Jurkat, Clone E6-1 (cell line): ENCODE data around the gene MRPL19.

Source experiments
- DNase-seq: peaks from one replicate; pipeline ENCODE4 v3.0.0-alpha.2; 2011; ENCODE audit warnings: low read depth, low spot score
- H3K4me3 ChIP-seq: 2 replicates; pipeline ENCODE4 v1.5.1; 2011; ENCODE audit warnings: mild to moderate bottlenecking, low read length, control low read depth, moderate library complexity

Gene MRPL19

DNA sequence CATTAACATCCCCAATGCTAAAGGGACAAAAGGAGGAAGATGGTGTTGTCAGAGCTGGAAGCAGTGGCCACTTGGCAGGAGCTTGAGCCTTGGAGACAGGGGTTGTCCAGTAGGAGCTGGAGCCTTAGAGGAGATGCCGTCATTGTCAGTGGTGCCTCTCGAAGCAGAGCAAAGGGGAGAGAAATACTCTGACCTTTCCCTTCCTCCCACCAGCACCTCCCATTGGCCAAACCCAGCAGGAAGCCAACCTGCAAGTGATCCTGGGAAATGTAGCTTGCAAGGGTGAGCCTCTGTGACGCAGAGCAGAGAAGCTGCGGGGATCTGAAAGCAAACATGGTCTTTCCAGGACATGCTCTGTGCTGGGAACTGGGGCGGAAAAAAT, 33.7 kb upstream of the MRPL19 start:
- H3K4me3 ChIP-seq = no peak overlapping the region
- DNase-seq = no peak

DNA sequence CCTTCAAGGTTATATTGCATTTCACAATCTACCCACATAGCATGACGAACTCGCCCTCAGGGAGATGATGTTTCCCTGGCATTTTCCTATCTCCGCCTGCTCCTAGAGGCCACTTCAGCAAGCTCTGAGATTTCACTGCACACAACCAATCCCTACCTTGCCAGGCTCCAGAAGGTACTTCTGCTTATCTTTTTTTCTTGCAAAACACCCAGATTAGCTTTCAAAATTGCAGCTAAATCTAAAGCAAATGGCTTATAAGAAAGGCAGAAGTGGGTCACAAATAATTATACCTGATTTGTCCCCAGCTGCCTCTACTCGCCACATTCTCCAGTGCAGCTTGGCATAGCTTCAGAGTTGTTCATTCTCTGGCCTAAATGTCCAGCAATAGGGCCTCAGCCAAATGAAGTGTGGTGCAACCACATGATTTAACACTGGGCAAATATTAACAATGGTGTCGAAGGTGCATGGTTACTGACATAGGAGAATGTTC, 32.4 kb upstream of the MRPL19 start:
- H3K4me3 ChIP-seq = no peak overlapping the region
- DNase-seq = no peak

DNA sequence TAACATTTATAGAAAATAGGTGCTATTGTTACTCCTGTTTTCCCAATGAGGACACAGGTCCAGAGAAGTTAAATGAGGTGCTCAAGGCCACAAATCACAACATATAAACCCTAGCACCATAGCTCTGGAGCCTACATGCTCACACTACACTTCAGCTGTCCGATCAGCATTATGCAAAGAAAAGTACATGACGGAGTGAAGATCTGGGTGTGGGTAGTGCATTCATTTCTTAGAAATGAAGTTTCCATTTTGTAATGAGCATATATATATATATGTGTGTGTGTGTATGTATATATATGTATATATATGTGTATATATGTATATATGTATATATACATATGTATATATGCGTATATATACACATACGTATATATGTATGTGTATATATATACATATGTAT, 30.2 kb upstream of the MRPL19 start:
- DNase-seq = no peak
- no peak overlapping the region for H3K4me3 ChIP-seq

DNA sequence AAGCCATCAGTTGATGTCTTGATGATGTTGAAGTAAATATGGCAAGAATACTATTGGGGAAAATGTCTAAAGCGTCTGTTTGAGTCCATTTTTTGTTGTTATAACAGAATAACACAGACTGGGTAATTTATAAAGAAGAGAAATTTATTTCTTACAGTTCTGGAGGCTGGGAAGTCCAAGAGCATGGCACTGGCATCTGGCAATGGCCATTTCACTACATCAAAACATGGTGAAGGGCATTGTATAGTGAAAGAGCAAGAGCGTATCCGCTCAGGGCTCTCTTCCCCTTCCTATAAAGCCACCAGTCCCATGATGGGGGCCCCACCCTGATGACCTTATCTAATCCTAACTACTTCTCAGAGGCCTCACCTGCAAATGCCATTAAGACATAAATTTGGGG, 29.6 kb upstream of the MRPL19 start:
- no peak overlapping the region for H3K4me3 ChIP-seq

DNA sequence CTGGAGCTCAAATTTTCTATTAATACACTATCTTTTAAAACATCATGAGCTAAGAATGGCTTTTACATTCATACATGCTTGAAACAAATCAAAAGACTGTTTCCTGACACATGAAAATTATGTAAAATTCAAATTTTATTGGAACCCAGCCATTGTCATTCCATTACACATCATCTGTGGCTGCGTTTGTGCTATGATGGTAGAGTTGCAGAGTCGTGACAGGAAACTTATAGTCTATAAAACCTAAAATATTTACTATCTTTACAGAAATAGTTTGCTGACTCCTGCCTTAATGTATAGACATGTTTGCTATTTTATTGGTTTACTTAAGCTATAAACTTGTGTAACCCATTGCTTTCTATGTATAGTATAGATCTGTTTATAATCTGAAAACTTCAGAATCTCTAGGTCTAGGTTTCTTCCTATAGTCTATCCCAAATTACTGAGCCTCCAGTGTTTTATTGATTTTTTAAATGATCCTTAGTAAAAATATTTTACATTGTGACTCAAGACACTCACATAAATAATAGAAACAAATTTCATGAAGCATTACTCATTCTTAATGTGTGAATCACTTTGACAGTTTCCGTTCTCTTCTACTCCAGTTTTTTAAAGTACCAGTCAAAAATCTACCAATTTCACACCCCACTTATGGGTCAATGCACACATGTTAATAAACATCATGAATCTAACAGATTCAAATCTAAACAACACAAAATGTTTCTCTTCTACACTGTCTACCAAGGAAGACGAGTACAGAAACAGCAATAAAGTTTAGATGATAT, 26.4 kb upstream of the MRPL19 start:
- H3K4me3 ChIP-seq = no peak overlapping the region
- DNase-seq = no peak

More for the DNA sequence above, 29.6 kb upstream of the MRPL19 start:
- no peak for DNase-seq

DNA sequence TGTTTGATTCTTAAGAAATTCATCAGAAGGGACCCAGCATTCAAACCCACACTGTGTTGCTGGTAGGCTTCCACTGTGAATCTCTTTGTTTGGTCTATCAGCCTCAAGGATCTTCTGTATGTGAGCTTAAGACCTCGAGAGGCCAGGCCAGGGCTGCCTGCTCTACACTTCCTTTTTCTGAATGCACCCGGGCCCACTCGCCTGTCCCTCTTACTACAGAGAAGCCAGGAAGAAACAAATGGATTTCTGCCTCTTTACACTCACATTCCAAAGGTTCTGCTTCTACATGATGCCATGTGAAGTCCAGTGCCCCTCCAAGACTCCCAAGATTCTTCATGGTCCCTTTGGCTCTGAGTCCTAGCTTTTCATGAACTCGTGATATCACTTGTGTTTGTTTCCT, 25.4 kb upstream of the MRPL19 start:
- no peak for DNase-seq
- no peak overlapping the region for H3K4me3 ChIP-seq

DNA sequence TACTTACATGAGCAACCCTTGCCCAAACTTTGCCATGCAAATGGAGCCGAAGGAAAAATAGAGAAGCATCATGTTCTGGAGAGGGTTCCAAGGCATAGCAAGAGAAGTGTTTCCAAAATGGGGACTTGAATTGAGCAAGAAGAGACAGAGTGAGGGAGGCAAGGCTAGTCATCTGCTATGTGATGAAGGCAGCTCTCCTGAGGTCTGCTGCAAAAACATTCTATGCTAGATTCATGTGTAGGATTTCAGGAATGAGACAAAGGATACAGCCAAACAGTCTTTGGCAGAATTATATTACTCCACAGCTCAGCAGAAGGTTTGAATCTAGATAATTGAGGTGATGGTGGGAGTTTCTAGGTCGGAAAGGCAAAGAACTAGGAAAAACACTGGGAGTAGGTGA, 24.1 kb upstream of the MRPL19 start:
- no peak for DNase-seq
- H3K4me3 ChIP-seq = no peak overlapping the region

DNA sequence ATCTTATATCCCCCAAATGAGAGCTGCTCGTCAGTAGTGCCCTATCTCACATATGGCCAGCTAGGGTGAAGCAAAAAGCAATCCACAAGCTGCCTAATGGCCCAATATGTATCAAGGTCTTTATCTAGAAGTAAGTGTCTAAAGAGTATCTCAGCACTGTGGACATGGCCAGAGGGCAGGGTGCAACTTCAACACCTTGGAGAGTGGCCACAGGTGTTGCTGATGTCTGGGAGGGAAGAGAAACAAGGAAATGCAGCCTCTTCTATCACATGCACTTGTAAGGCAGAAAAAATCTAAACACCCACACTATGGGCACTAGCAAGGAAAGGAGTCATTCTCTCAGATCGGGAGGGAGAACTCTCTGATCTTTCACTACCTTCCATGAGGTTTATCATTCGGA, 23.7 kb upstream of the MRPL19 start:
- DNase-seq = no peak
- H3K4me3 ChIP-seq = no peak overlapping the region

DNA sequence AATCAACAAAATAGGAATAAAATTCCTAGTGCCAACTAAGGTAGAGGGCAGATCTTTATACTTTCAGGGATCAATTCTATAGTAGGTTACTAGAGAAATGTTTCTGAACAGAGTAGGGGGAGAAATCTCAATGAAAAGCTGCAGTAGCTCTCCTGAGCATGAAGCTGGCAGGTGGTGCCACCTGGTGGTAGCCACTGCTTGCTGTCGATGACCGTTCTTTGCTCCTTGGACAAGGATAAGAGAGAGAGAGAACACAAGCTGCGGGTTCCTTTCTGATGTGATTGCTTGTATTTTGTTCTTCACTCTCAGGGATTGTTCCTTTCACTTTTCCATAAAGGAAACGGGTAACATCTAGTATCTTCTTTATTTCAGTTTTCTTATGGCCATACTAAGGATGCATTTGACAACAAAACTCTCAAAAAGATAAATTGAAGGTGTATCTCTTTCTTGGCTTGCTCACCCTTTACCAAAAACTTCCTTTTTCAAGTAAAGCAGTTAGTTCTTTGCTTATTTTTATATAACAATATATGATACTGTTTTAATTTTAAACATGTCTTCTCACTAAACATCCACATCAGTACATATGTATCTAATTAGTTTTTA, 18.6 kb upstream of the MRPL19 start:
- H3K4me3 ChIP-seq = no peak overlapping the region
- peak; percentile 51 for DNase-seq

DNA sequence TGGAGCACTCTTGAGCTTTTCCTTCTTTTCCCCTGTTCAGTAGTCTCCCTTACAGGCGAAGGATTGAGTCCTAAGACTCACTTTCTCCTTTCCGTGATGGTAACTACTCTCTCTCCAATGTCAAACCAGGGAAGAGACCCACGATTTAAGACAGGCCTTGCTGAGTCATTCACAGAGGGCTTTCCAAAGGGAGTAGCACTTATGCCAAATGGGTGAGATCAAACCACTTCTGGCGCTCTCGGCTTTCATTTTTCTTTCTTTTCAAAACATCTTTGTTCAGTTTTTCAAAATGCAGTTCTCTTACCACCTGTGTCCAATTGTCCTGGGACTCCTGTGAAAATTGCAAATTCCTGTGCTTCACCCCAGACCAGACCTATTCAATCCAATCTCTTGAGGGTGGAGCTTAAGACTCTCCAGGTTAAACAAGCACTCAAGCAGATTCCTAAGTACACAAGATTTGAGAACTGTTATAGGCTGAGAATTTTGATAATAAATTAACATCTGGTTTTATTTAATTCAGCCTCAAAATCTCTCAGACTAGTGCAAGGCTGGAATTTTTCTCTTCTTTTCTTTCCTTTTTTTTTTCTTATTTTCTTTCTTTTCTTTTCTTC, 14.4 kb upstream of the MRPL19 start:
- DNase-seq = no peak
- H3K4me3 ChIP-seq = no peak overlapping the region

DNA sequence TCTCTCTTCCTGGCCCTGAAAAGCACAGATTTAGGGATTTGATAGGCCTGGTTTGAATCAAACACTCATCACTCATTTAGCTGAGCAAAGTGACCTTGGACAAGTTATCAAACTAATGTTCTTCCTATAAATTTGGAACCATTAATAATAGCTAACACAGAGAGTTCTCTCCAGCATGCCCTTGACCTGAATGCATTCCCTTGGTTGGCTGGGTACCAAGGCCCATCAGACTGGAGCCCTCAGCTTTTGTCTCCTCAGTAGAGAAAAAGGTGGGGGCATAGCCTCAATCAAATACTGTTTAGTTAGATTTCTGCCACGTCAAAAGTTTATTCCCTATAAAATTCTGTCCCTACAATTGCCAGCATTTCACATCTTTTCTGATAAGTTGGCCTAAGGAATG, 13.8 kb upstream of the MRPL19 start:
- DNase-seq = no peak
- H3K4me3 ChIP-seq = no peak overlapping the region

DNA sequence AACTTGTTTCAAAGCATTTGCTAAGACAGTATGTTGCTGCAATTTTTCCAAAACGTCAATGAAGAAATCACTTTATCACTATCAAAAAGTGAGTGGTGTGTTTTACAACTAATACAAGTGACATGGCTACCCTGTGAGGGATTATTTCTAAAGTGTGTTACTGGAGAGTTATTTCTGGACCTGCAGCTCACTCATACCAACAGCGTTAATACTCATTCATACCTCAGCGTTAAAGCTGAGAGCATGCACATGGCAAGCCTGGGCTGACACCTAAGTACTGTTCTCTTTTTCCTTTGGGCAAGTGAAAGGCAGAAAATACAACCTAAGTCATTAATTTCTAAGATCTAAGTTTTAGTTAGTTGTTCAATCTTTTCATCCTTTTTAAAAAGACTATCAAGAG, 13.0 kb upstream of the MRPL19 start:
- H3K4me3 ChIP-seq = no peak overlapping the region
- DNase-seq = no peak

DNA sequence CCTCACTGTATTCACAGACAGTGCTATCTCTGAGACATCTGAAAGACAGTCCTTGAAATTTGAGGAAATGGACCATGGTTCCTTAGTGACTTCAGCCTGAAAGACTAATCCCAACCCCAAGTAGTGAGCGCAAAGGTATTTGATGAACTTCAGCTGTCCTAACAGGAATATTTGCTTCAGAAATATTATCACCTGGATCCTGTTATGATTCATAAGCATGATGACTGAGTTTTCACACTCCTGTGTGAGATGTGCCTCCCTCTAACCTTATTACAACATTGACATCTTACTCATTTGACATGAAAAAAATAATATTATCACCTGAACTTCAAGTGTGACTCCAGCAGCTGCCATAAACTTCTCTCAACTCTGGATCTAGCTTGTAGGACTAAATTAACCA, 11.6 kb upstream of the MRPL19 start:
- DNase-seq = no peak
- H3K4me3 ChIP-seq = no peak overlapping the region

DNA sequence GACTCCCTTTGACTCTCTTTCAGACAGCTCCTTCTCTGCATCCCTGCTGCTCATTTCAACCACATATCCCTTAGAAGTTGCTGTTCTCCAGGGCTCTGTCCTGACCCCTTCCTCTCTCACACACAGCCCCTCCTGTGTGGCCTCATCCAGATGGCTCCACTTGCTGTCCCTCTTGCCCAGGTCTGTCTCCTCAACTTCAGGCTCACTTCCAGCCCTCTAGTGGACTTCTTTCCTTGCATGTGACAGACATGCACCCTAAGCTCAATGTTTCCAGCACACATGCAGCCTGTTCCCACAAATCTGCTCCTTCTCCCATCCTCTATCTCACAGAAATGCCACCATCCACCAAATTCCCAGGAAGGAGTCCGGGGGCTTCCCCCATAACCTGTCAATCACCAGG, 9.0 kb upstream of the MRPL19 start:
- DNase-seq = no peak
- no peak overlapping the region for H3K4me3 ChIP-seq

DNA sequence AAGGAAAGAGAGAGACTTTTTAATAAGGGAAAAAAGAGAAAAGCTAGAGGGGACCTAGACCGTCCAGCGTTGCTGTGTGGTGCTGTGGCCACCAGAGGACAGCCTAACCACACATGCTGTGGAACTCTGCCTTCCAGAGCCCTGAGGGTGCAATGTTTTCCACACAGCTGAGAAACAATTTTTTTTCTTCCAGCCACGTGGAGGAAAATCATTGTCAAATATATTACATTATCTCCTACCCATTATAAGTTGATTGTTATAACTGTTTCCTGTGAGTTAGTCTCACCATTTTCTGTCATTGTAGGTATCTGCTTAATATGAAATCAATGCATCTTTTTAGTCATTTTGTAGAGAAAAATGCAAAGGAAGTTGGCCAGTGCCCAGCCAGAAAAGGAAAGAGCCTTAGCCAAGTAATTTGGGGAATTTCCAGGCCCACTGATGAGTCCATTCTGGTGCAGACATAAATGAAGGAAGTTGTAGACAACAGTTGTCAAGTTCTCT, 5.9 kb upstream of the MRPL19 start:
- peak; percentile 28 for DNase-seq
- H3K4me3 ChIP-seq = no peak overlapping the region

DNA sequence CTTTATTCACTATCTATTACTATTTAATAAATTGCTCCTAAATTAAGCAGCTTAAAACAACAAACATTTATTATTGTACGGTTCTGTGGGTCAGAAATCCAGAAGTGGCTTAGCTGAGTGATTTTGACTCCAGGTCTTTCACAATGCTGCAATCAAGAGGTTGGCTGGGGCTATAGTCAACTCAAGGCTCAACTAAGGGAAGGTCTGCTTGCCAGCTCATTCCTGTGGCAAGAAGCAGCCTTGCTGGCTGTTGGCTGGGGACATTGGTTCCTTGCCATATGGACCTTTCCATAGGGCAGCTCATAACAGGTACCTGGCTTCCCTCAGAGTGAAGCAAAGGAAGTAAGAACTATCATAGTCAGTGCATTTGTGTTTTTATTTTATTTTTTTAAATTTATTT, 5.0 kb upstream of the MRPL19 start:
- no peak overlapping the region for H3K4me3 ChIP-seq
- no peak for DNase-seq

DNA sequence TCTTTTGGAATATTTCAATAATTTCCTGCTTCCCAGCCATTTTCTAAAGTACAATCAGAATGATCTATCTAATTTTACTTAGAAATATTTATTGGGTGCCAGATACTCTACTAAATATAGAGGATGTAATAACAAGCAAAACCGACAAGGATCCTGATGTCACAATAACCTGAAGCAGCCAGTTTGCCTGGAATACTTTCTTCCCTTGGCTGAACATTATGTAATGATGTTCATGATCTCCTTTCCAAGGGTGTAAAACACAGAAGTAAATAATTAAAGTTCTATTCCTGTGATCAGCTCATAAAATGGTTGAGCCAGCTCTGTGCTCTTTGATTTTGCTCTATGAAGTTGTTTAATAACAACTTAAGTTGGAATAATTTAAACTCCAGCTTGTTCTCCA, 2.6 kb upstream of the MRPL19 start:
- H3K4me3 ChIP-seq = no peak overlapping the region
- no peak for DNase-seq

DNA sequence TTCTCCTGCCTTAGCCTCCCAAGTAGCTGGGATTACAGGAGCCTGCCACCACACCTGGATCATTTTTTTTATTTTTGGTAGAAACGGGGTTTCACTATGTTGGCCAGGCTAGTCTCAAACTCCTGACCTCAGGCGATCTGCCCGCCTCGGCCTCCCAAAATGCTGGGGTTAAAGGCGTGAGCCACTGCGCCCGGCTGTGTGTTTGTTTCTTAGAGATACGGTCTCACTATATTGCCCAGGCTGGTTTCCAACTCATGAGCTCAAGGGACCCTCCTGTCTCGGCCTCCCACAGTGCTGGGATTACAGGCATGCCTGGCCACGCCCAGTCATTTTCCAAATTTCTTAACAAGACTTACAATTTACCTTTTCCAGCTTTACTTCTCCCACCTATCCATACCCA, 940 bp upstream of the MRPL19 start:
- no peak overlapping the region for H3K4me3 ChIP-seq
- no peak for DNase-seq

DNA sequence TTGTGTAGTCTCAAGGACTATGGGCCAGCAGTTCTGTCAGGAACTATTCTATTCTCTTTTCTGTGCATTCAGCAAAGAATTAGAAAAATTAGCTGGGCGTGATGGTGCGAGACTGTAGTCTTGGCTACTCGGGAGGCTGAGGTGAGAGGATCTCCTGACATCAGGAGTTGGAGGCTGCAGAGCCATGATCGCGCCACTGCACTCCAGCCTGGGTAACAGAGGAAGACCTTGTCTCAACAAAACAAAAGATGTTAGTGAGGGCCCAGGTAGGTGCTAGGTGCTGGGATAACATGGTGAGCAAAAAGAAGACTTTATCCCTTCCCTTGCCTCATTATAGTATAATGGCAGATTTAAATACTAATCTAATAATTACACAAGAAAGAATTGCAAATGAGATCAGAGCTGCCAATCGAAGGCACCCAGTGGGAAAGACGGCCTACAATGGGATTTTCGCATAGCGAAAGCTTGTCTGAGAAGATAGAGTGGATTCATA, 447 bp upstream of the MRPL19 start:
- peak overlapping the region; percentile 86 for H3K4me3 ChIP-seq
- DNase-seq = no peak

DNA sequence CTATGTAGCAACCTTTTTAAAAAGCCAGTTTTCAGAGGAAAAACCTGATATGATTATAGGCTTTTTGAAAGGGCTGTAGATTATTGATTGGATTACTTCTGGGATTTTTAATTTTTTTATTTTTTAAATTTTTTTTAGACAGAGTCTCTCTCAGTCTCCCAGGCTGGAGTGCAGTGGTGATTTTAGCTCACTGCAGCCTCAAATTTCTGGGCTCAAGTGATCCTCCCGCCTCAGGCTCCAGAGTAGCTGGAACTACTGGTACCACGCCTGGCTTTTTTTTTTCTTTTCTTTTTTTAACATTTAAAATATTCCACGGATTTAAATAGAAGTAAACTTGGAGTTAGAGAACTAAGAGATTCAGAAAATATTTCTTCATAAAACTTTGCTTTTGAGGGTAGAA, 1.2 kb downstream of the MRPL19 start:
- no peak for DNase-seq
- H3K4me3 ChIP-seq = peak overlapping the region; percentile 86
